ENCODE measurements around the gene PRKG1. TPM values are rescaled to one million over a fixed set of nuclear protein-coding genes. Genes with fewer than 3 reads are reported as not detected.

The PRKG1 gene
- polyA plus RNA-seq, 1 donor (not counting 4 experiments of a cell fraction or from before 2014, with no cell fraction given), result 0.24 TPM

- H3K27me3 ChIP-seq (ENCODE audit: control insufficient read depth, extremely low read depth, insufficient read depth, low read length), result no peaks in the 10 kb centered on the region
- peak overlapping the region; percentile 54 for H3K4me2 ChIP-seq (ENCODE audit: control insufficient read depth, extremely low read depth, insufficient read depth, low read depth, low read length)
- H3K27ac ChIP-seq (ENCODE audit: control insufficient read depth, insufficient read depth, low read length), result no peak overlapping the region
- no peaks in the 10 kb centered on the region for H3K9me3 ChIP-seq (ENCODE audit: control insufficient read depth, low read depth, low read length)
- no peak overlapping the region for H3K4me3 ChIP-seq (ENCODE audit: control insufficient read depth in 2 of 3, extremely low read depth in 1 of 3, insufficient read depth in 2 of 3, low read depth in 1 of 3, low read length in 3 of 3)
- TF ChIP-seq CTCF (optimal IDR thresholded peaks at IDR 0.05 in 1 of 3, IDR thresholded peaks at IDR 0.05 in 1 of 3, conservative IDR thresholded peaks at IDR 0.05 in 1 of 3; ENCODE audit: extremely low read depth in 1 of 3, insufficient read depth in 2 of 3, low read length in 3 of 3), result no peak
- TF ChIP-seq EZH2 (IDR thresholded peaks at IDR 0.05; ENCODE audit: low read length), result no peak
- no peaks in the 10 kb centered on the region for H3K9me1 ChIP-seq (ENCODE audit: control insufficient read depth, extremely low read depth, insufficient read depth, low read length)
- H3K36me3 ChIP-seq (ENCODE audit: control insufficient read depth in 2 of 2, extremely low read depth in 1 of 2, insufficient read depth in 2 of 2, low read length in 2 of 2), result no peaks in the 10 kb centered on the region
- H4K20me1 ChIP-seq (ENCODE audit: control insufficient read depth, extremely low read depth, insufficient read depth, low read length), result no peaks in the 10 kb centered on the region
- peak overlapping the region; percentile 73 for H2AFZ ChIP-seq (ENCODE audit: control insufficient read depth, low read length)
- DNase-seq (ENCODE audit: low read depth, low spot score) (no peak), FAIRE-seq (no peak)
- dilution Hi-C loops (cut with MboI; ENCODE audit: extremely low pct_ligation_motif_present, low sequenced_read_pairs), result no loop called here
- no peaks in the 10 kb centered on the region for H3K4me1 ChIP-seq (ENCODE audit: control insufficient read depth, extremely low read depth, insufficient read depth, low read length)
- no peaks in the 10 kb centered on the region for H3K79me2 ChIP-seq (ENCODE audit: control insufficient read depth, insufficient read depth, low read length)
- no peak overlapping the region for H3K9ac ChIP-seq (ENCODE audit: control insufficient read depth, extremely low read depth, insufficient read depth, low read length)
These were observed 331.5 kb downstream of the PRKG1 start for GRCh38 chr10:51405580-51406351.

GRCh38 chr10:51406581-51406980 lies 332.3 kb downstream of the PRKG1 start:
- Histone ChIP-seq H4K20me1 (ENCODE audit: control insufficient read depth, extremely low read depth, insufficient read depth, low read length) (no peaks in the 10 kb centered on the region), H3K9me1 (ENCODE audit: control insufficient read depth, extremely low read depth, insufficient read depth, low read length) (no peaks in the 10 kb centered on the region), H3K79me2 (ENCODE audit: control insufficient read depth, insufficient read depth, low read length) (no peaks in the 10 kb centered on the region), H3K4me3 (ENCODE audit: control insufficient read depth in 2 of 3, extremely low read depth in 1 of 3, insufficient read depth in 2 of 3, low read depth in 1 of 3, low read length in 3 of 3) (no peak overlapping the region), H3K27me3 (ENCODE audit: control insufficient read depth, extremely low read depth, insufficient read depth, low read length) (no peaks in the 10 kb centered on the region), H3K4me1 (ENCODE audit: control insufficient read depth, extremely low read depth, insufficient read depth, low read length) (no peaks in the 10 kb centered on the region), H3K4me2 (ENCODE audit: control insufficient read depth, extremely low read depth, insufficient read depth, low read depth, low read length) (no peak overlapping the region), H3K9ac (ENCODE audit: control insufficient read depth, extremely low read depth, insufficient read depth, low read length) (no peak overlapping the region), H2AFZ (ENCODE audit: control insufficient read depth, low read length) (no peak overlapping the region), H3K27ac (ENCODE audit: control insufficient read depth, insufficient read depth, low read length) (no peak overlapping the region), H3K36me3 (ENCODE audit: control insufficient read depth in 2 of 2, extremely low read depth in 1 of 2, insufficient read depth in 2 of 2, low read length in 2 of 2) (no peaks in the 10 kb centered on the region), H3K9me3 (ENCODE audit: control insufficient read depth, low read depth, low read length) (no peaks in the 10 kb centered on the region)
- FAIRE-seq, result no peak
- TF ChIP-seq CTCF (optimal IDR thresholded peaks at IDR 0.05 in 1 of 3, IDR thresholded peaks at IDR 0.05 in 1 of 3, conservative IDR thresholded peaks at IDR 0.05 in 1 of 3; ENCODE audit: extremely low read depth in 1 of 3, insufficient read depth in 2 of 3, low read length in 3 of 3) (no peak), EZH2 (IDR thresholded peaks at IDR 0.05; ENCODE audit: low read length) (no peak)
- no peak for DNase-seq (ENCODE audit: low read depth, low spot score)
- dilution Hi-C loops (cut with MboI; ENCODE audit: extremely low pct_ligation_motif_present, low sequenced_read_pairs), result no loop called here

Measured in keratinocyte (primary cell).